ENCODE measurements around the gene SH3YL1.
A peak's percentile ranks its signal among the peaks of the same experiment; 100 is the strongest.

The SH3YL1 gene

DNA sequence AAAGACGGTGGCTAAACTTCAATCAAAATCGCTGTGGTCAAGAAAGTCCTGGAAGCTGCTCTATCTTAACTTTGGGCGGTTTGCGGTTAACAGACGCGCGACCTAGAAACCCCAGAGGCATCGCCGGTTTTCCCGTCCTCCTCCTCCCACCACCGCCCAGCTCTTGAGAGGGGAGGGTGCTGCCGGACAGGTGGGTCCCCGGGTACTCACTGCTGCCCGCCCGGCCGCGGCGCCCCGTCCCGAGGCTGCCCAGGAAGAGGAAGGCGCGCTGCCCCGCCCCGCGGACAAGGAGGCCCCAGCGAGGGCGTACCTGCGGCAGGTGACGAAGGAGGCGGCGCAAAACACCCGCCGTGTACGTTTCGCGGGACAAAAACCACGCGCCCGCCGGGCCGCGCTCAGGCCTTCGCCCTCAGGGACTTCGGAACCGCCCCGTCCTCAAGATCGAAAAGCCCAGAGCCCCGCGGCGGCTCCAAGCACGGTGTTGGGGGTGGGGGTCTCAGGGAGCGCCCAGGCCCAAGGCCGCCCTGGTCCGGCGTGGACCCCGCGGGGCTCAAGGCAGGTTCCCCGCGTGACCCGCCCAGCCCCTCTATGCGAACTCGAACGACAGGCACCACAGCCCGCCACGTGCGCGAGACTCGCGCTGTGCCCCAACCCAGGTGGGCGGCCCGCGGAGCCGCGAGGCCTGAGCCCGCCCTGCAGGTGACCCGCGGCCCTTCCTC lies at the start of gene SH3YL1:
Gene SH3YL1 (minus strand): TSS at position 259 of the 719 bp plus-strand sequence. CDS start 48 bp downstream, at position 211.
- DNase-seq (ENCODE audit: low read depth in 2 of 2), result peak in 1 of 2 donors; percentile 26

DNA sequence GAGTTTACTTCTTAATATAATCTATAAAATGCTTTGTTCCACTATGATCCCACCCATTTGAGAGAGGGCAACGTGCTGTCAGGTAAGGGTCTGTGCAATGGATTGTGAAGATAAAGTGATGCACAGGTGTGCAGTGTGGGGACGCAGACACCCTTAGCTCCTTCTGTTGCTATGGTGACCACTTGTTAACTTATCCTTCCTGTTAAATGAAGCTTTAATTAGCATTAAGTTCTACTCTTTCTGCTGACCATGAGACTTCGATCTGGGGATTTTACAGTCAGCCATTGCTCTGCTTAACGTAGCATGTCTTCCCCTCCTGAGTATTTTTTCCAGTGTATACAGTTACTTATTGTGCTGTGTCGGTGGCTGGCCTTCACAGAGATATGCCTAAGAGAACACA lies 47.2 kb upstream of the SH3YL1 start:
- no peak for DNase-seq (ENCODE audit: low read depth in 2 of 2)

GRCh38 chr2:309954-310510 lies 46.2 kb upstream of the SH3YL1 start:
- DNase-seq (ENCODE audit: low read depth in 2 of 2), result no peak

DNA sequence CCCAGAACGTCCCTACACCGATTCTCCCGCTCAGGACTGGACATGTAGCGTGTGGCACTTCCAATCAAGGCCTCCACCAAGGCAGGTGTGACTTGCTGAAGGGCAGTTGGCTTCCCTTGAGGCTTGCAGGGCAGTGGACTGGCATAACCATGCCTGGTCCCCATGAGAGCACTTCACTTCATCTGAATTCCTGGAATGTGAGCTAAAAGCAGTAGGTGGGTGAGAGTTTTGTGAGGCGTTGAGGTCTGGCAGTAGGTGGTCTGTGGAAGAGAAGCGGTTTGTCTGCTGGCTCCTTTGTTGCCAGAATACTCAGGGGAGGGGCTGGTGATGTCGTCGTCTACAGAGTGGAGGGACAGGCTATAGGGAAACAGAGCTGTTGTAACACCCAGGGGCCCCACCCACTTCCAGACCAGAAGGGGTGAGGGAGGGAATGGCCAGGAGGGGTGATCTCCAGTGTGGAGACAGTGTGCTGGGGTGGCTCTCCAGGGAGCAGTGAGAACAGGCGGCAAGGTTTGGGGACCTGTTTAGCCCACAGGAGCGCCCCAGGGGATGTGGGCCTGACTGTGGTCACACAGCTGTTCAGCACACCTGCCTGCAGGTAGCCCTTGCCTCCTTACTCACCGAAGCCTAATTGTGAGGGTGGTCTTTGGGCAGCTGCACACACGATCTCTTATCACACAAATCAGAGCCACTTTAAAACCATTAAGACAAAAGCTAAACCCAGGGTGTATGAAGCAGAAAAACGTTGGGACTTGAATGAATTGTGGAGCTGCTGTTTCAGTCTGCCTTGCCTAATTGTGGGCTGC lies 45.5 kb upstream of the SH3YL1 start:
- DNase-seq (ENCODE audit: low read depth in 2 of 2), result no peak

GRCh38 chr2:305366-305765 lies 41.5 kb upstream of the SH3YL1 start:
- DNase-seq (ENCODE audit: low read depth in 2 of 2), result no peak

- DNase-seq (ENCODE audit: low read depth in 2 of 2), result no peak
Observed at GRCh38 chr2:296354-296753, 32.5 kb upstream of the SH3YL1 start.

- no peak for DNase-seq (ENCODE audit: low read depth in 2 of 2)
Observed at GRCh38 chr2:295090-295489, 31.3 kb upstream of the SH3YL1 start.

- DNase-seq (ENCODE audit: low read depth in 2 of 2), result peak; percentile 18 to 22
Observed at GRCh38 chr2:290090-290722, 26.4 kb upstream of the SH3YL1 start.

DNA sequence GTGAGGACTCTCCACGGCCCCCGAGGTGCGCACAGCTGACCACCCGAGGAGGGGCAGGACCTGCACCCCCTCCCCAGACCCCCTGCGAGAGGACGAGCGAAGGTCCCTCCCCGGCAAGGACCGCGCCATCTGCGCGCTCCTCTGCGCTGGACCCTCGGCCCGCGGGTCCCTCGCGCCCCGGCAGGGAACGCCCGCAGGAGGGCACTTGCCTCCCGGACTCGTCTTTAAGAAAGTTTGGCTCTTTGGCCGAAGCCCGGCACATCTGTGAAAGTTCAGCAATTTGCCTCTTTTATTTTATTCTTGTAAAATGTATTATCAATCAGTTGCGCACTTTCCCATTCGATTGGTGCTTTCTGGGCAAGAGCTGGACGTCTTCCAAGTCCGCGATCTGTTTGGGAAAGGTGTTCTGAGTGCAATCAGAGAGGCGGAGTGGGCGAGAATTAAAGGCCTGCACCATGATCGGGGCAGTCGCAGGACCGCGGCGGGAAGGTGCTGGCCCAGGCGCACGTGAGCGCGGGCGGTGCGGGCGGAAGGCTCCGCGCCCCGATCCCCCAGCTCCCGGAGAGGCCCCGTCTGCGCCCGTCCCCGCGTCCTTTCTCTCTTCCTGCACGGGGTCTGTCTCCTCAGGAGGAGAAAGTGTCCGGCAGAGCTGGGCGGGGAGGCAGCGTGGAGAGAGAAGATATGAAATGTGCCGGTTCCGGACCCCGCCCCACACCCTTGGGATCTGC lies 25.7 kb upstream of the SH3YL1 start:
- DNase-seq (ENCODE audit: low read depth in 2 of 2), result no peak

- no peak for DNase-seq (ENCODE audit: low read depth in 2 of 2)
Observed at GRCh38 chr2:288758-289361, 25.0 kb upstream of the SH3YL1 start.

DNA sequence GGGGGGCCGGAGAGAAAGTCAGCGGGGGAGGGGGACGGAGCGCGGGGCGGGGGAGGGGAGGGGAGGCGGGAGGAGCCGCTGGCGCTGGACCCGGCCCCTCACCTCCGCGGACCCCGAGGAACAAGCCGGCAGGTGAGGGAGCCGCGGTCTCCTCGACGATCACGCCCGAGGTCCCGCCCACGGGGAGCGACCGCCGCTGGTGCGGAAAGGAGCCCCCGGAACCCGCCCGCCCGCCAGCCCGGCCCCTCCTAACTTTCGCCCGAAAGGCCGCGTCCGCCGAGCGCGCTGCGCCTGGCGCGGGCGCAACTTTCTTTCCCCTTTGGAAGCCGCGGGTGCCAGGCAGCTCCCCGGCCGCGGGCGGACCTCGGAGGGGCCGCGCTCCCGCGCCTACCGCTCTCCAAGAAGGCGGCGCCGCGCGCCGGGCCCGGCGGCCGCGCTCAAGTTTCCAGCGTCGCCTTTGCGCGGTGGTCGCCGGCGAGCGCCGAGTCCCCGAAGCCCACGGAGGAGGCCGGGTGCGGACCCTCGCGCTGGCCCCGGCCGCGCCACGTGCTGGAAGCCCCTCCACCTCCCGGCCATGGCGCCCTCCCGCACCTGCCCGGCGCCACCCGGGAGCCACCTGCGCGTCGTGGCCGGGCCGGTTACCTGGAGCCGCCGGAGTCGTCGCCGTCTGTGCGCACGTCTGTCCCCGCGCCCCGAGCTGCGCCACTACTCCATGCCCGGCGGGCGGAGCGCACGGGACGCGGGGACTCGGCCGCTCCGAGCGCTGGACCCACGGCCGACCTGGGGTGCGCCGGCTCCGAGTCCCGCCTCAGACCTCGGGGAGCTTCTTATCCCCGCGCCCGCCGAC lies 24.3 kb upstream of the SH3YL1 start, which contains the start of gene ALKAL2:
Gene ALKAL2 (minus strand): TSS at position 181 of the 847 bp plus-strand sequence. CDS start 256 bp downstream, outside the sequence.
- no peak for DNase-seq (ENCODE audit: low read depth in 2 of 2)

- no peak for DNase-seq (ENCODE audit: low read depth in 2 of 2)
Observed at GRCh38 chr2:287471-287885, 23.6 kb upstream of the SH3YL1 start.

GRCh38 chr2:286774-287392 lies 23.1 kb upstream of the SH3YL1 start:
- DNase-seq (ENCODE audit: low read depth in 2 of 2), result no peak

- DNase-seq (ENCODE audit: low read depth in 2 of 2), result no peak
Observed at GRCh38 chr2:286035-286434, 22.2 kb upstream of the SH3YL1 start.

DNA sequence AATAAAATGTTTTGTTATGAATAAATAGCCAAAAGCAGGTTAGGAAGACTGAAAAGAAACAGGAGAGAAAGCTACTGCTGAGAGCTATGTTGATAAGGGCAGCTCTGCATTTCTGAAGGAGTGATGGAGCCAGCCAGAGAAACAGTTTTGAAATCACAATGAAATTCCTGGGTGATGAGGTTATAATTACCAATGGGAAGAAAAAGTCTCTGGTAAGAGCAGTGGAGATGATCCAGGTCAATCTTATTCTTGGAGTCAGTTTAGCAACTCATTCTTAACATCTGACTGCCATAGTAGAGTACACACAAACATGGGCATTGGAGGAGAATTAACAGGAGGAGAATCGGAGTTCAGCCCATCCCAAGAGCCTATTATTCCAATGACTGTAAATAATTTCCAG lies 21.7 kb upstream of the SH3YL1 start:
- no peak for DNase-seq (ENCODE audit: low read depth in 2 of 2)

DNA sequence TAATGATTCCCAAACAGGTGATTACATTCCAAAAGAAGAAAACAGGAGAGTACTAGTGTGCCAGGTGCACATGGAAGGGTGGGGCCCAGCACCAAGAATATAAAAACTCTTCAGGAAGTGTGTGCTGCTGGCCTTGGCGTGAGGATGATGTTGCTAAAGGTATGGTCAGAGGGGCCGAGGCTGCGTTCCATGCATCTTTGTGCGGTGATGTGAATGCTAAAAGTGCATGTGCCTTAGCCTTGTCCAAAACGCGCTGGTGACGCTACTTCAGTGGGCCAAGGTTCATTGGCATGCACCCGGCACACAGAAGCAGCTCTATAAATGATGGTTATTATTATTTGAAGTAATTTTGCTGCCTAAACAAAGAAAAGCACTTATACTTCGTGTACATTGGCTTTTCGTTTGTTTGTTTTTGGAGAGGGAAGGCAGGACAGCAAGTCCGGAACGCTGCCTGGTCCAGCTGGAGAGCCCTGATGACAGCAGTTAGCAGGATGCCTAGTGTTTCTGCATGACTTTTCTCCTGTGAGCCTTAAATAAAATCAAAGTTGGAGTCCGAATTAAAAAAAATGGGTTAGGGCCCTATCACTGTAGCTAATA lies 21.2 kb upstream of the SH3YL1 start:
- DNase-seq (ENCODE audit: low read depth in 2 of 2), result no peak

- no peak for DNase-seq (ENCODE audit: low read depth in 2 of 2)
Observed at GRCh38 chr2:283996-284794, 20.4 kb upstream of the SH3YL1 start.
